Endothelial cell of umbilical vein (primary cell): Measurements from ENCODE around the gene SLC35F3. TPM values are rescaled to one million over a fixed set of nuclear protein-coding genes. Genes with fewer than 3 reads are reported as not detected.

Experiments used
- BruUV-seq: library from RNA; stranded (reverse); fragments of 400-500 nt; replicated peaks from 2 replicates; lab custom pipeline; 2021; lab: Mats Ljungman, UMichigan
- CTCF ChIA-PET: fragments of 300-600, 350-600 bp; sonication (Branson Sonifier 250); formaldehyde crosslinking; loops from one replicate; lab custom pipeline; 2021; ENCODE audit warnings: antibody characterized with exemption, inconsistent platforms; lab: Charles Lee
- POLR2A ChIA-PET: fragments of 300-600, 350-600 bp; sonication (Branson Sonifier 250); formaldehyde crosslinking; loops from one replicate; lab custom pipeline; 2021; ENCODE audit warnings: antibody characterized with exemption, inconsistent platforms; lab: Charles Lee
- DNase-seq: peaks from one replicate; pipeline ENCODE4 v3.0.0-alpha.2; 2011; ENCODE audit warnings: low read depth, low spot score
- FAIRE-seq: peaks from 2 replicates; lab custom pipeline; 2011; peaks lifted over from hg19 to GRCh38; lab: Jason Lieb, UNC
- H2AFZ ChIP-seq: 2 replicates; pipeline ENCODE4 v1.6.0; 2012; ENCODE audit warnings: low read depth, low read length, control low read depth, inconsistent platforms
- H3K27ac ChIP-seq: 2 replicates; pipeline ENCODE4 v1.5.1; 2011; ENCODE audit warnings: low read depth, mild to moderate bottlenecking, control low read depth, low read length, moderate library complexity; ENCODE audit not compliant: insufficient read depth
- H3K27me3 ChIP-seq, 2 experiments: 2 replicates each; pipeline versions ENCODE4 v1.6.0 to v1.6.1; 2011; ENCODE audit warnings: low read length in 2 of 2, mixed read lengths in 1 of 2; ENCODE audit not compliant: control insufficient read depth in 2 of 2, insufficient read depth in 2 of 2
- H3K36me3 ChIP-seq, 2 experiments: 2 replicates in 1 of 2; 3 replicates in 1 of 2; pipeline ENCODE4 v1.5.1; 2011; ENCODE audit warnings: low read length in 2 of 2, mild to moderate bottlenecking in 1 of 2, moderate library complexity in 1 of 2; ENCODE audit not compliant: control insufficient read depth in 2 of 2, insufficient read depth in 2 of 2; ENCODE audit errors: extremely low read depth in 1 of 2
- H3K4me1 ChIP-seq: 3 replicates; pipeline ENCODE4 v1.5.1; 2011; ENCODE audit warnings: mild to moderate bottlenecking, low read length; ENCODE audit not compliant: control insufficient read depth, insufficient read depth; ENCODE audit errors: extremely low read depth
- H3K4me2 ChIP-seq: 2 replicates; pipeline ENCODE4 v1.6.1; 2011; ENCODE audit warnings: low read length, control low read depth, mixed read lengths; ENCODE audit not compliant: insufficient read depth
- H3K4me3 ChIP-seq, 3 experiments: fragments of 200-600 bp in 1 of 3; sonication (generic), shearing (Covaris generic) in 1 of 3; replicated peaks in 1 of 3; 2 replicates each; pipeline ENCODE4 v1.5.1; 2011 to 2016; ENCODE audit warnings: control low read depth in 3 of 3, low read length in 3 of 3, mild to moderate bottlenecking in 2 of 3, inconsistent platforms in 1 of 3, low read depth in 1 of 3, moderate library complexity in 1 of 3; ENCODE audit not compliant: insufficient read depth in 1 of 3
- H3K79me2 ChIP-seq: 2 replicates; pipeline ENCODE4 v1.6.0; 2012; ENCODE audit warnings: low read length, inconsistent platforms; ENCODE audit not compliant: control insufficient read depth, insufficient read depth
- H3K9ac ChIP-seq: replicated peaks from 2 replicates; pipeline ENCODE3; 2011; ENCODE audit warnings: low read length, control low read depth; ENCODE audit not compliant: insufficient read depth; ENCODE audit errors: extremely low read depth
- H3K9me1 ChIP-seq: replicated peaks from 3 replicates; pipeline ENCODE4 v1.6.0; 2011; ENCODE audit warnings: mild to moderate bottlenecking, low read length; ENCODE audit not compliant: control insufficient read depth, insufficient read depth; ENCODE audit errors: extremely low read depth
- H3K9me3 ChIP-seq: replicated peaks from 2 replicates; pipeline ENCODE4 v1.5.1; 2012; ENCODE audit warnings: low read length, inconsistent platforms; ENCODE audit not compliant: control insufficient read depth, insufficient read depth
- H4K20me1 ChIP-seq: replicated peaks from 2 replicates; pipeline ENCODE3; 2011; ENCODE audit warnings: mild to moderate bottlenecking, low read length; ENCODE audit not compliant: control insufficient read depth, insufficient read depth; ENCODE audit errors: extremely low read depth
- CTCF ChIP-seq, 2 donors: IDR thresholded peaks; 1 replicate in 1 of 2; 2 replicates in 1 of 2; pipeline ENCODE4 v1.5.1; 2011; ENCODE audit warnings: low read length in 2 of 2, mild to moderate bottlenecking in 2 of 2, moderate library complexity in 2 of 2, control low read depth in 1 of 2, inconsistent platforms in 1 of 2, low read depth in 1 of 2; ENCODE audit not compliant: insufficient read depth in 1 of 2; ENCODE audit errors: extremely low read depth in 1 of 2
- EZH2 ChIP-seq: IDR thresholded peaks from 2 replicates; pipeline ENCODE4 v1.6.1; 2012; ENCODE audit warnings: borderline replicate concordance, low read depth, mild to moderate bottlenecking, moderate library complexity, low read length, inconsistent platforms; ENCODE audit not compliant: severe bottlenecking
- FOS ChIP-seq: IDR thresholded peaks from 2 replicates; pipeline ENCODE4 v1.6.1; 2011; ENCODE audit warnings: mild to moderate bottlenecking, low read length, moderate library complexity, borderline replicate concordance; ENCODE audit not compliant: insufficient read depth
- GATA2 ChIP-seq: IDR thresholded peaks from 2 replicates; pipeline ENCODE4 v1.7.0; 2011; ENCODE audit warnings: low read depth, mild to moderate bottlenecking, moderate library complexity, mixed read lengths, low read length; ENCODE audit not compliant: insufficient read length, insufficient read depth
- JUN ChIP-seq: IDR thresholded peaks from 2 replicates; pipeline ENCODE4 v1.6.1; 2011; ENCODE audit warnings: borderline replicate concordance, low read depth; ENCODE audit not compliant: insufficient read length, insufficient read depth
- MAX ChIP-seq: IDR thresholded peaks from 2 replicates; pipeline ENCODE4 v1.6.1; 2011; ENCODE audit not compliant: insufficient read depth, insufficient read length
- MYC ChIP-seq: IDR thresholded peaks from one replicate; pipeline ENCODE4 v1.6.1; 2011; ENCODE audit warnings: mild to moderate bottlenecking, low read depth, low read length
- POLR2A ChIP-seq: IDR thresholded peaks from 2 replicates; pipeline ENCODE4 v1.6.1; 2012; ENCODE audit warnings: low read depth, mild to moderate bottlenecking, control low read depth, low read length
- POLR2AphosphoS5 ChIP-seq: IDR thresholded peaks from 2 replicates; pipeline ENCODE4 v1.6.1; 2012; ENCODE audit warnings: low read depth, mild to moderate bottlenecking, control low read depth, low read length, moderate library complexity; ENCODE audit not compliant: insufficient read depth
- dilution Hi-C: fragments of 300-500 bp; cut with MboI; formaldehyde crosslinking; loops from one replicate; pipeline ENCODE4 v1.15.0; 2019; ENCODE audit warnings: low sequenced_read_pairs; ENCODE audit not compliant: extremely low pct_ligation_motif_present
- intact Hi-C: fragments of 100-400 bp; cut with micrococcal nuclease; formaldehyde crosslinking; loops from one replicate; pipeline ENCODE4 v1.10.0; 2022
- polyA plus RNA-seq, 4 experiments: library from polyadenylated mRNA; depleted of rRNA in 3 of 4; stranded (reverse) in 3 of 4; unstranded in 1 of 4; fragments of >200 nt; gene quantifications; 2 replicates each; pipeline versions ENCODE4 v1.2.1 to v1.2.3, GENCODE V29; 2011 to 2012; ENCODE audit warnings: missing spikeins in 1 of 4
- total RNA-seq: library from RNA; stranded (reverse); gene quantifications from 2 replicates; pipeline ENCODE4 v1.2.3, GENCODE V29; 2021

Gene SLC35F3
- total and polyA plus RNA-seq, 2 donors (not counting 3 experiments of a cell fraction or from before 2014, with no cell fraction given), result not detected

- no peaks in the 10 kb centered on the region for H3K9me1 ChIP-seq
- no peaks in the 10 kb centered on the region for H3K9me3 ChIP-seq
- no peaks in the 10 kb centered on the region for H3K36me3 ChIP-seq
- intact Hi-C loops (no loop called here), dilution Hi-C loops (no loop called here)
- no peaks in the 10 kb centered on the region for H4K20me1 ChIP-seq
- no TSS peak for BruUV-seq
- ChIA-PET POLR2A (no interaction called here), CTCF (interaction anchor here (1.1 kb wide), 1 partner anchor 8 kb away, joined by 4 read pairs; no protein-coding TSS in a partner anchor)
- H2AFZ ChIP-seq, result no peak overlapping the region
- DNase-seq, result no peak
- no peak for FAIRE-seq
- H3K4me1 ChIP-seq, result no peaks in the 10 kb centered on the region
- H3K9ac ChIP-seq, result no peak overlapping the region
- no peak overlapping the region for H3K27ac ChIP-seq
- no peak overlapping the region for H3K4me3 ChIP-seq
- TF ChIP-seq FOS (no peak), POLR2AphosphoS5 (no peak), JUN (no peak), CTCF (IDR thresholded peaks at IDR 0.05; ENCODE audit: extremely low read depth in 1 of 2, insufficient read depth in 1 of 2, low read depth in 1 of 2, low read length in 2 of 2) (no peak), EZH2 (no peak), GATA2 (no peak), MYC (no peak), POLR2A (no peak), MAX (no peak)
- no peaks in the 10 kb centered on the region for H3K79me2 ChIP-seq
- no peak overlapping the region for H3K4me2 ChIP-seq
- H3K27me3 ChIP-seq, result no peaks in the 10 kb centered on the region
These were observed 337.5 kb downstream of the SLC35F3 start for GRCh38 chr1:234241941-234242490.
